GM19025 (cell line): Measurements from ENCODE around the gene DDO.

Experiments
- ATAC-seq: cut with Tn5 transposase; IDR thresholded peaks from one replicate; pipeline ENCODE4 v1.9.1; 2021; ENCODE audit warnings: mild to moderate bottlenecking, low read depth, moderate library complexity; ENCODE audit not compliant: unreplicated experiment

Gene DDO

DNA sequence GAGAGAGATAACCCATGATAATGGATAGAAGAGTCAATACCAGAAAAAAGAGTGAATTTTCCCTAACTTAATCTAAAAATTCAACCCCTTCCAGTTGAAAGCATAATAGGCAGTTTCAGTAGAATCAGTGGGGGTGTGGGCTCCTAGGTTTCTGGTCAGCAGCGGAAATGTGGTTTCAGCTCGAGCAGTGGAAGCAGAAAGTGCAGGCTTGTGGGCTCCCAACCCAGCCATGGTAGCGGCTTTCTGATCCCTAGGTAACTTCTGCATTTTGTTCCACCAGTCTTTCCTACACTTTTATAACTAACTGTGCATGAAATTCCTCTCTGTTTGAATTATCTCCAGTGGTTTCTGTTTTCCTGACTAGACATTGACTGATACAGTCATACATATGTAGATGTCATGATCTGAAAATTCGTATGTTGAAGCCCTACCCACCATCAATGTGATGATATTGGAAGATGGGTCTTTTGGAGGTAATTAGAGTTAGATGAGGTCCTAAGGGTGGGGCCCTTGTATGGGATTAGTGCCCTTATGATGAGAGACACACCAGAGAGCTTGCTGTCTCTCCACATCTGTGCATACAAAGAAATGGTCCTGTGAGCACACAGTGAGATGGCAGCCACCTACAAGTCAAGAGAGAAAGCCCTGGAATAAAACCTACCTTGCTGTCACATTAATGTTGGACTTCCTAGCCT, 6.5 kb upstream of the DDO start:
- ATAC-seq: no peak

DNA sequence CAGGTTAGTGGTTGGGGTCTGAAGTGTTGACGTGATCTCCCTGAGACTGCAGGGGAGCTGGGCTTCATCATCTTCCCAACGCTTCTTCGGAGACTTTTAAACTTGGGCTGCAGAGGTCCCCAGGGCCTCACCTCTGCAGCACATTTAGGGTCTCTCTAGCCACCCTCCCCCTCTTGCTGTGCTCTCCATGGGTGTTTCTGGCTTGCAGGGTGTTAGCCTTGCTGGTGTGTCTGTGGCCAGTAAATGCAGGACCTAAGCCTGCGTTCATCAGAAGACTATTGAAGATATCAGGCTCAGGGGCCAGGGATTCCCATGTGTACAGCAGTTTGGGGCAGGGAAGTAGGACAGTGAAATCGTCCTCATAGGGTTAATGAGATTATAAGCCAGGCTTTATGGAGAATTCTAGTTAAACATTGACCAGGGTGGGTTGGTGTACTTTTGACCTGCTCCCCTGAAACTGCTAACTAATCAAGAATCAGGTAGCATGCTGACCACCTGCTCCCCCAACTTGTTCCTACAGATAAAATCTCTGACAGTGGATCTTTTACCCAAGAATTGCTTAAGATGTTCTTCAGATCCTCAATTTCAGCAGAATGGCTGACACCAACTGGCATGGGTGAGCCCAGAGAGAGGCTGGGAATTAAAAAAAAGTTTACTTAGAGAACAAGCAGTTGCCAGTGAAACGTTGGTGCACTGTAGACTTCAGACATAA, 3.8 kb upstream of the DDO start:
- no peak for ATAC-seq

DNA sequence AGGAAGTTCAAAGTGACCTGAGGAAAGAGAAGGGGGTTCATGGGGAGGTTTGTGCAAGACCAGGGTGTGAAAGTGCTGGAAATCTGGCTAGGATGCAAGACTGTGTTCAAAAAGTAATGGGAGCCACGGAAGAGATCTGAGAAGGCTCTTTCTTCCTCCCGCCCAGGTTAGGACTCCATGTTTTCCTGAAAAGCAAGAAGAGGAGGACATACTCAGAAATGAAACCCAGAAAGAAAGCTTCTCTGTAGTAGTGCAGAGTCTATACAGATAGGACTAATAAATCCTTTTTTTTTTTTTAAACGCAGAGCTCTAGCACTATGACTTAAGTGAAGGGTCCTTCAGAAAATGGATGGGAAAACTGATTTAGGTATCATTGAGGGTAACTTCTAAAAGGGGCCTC, 3.2 kb upstream of the DDO start:
- ATAC-seq: no peak

DNA sequence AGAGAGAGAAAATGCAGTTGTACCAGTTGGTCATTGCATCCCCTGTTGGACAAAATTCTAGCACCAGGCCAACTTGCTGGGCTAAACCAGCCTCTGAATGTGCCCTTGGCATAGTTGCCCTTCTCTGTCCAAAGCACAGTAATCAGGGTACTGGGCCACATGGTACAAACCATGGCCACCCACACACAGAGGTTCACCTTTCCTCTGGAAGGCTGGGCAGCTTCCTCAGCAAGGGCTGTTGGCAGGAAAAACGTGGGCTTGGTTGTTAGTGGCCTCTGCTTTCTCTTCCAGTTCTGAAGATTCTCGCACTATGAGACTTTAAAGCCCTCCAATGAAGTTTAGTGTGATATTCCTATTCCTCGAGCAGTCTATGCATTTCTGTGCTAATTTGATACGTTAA, 706 bp downstream of the DDO start:
- no peak for ATAC-seq

DNA sequence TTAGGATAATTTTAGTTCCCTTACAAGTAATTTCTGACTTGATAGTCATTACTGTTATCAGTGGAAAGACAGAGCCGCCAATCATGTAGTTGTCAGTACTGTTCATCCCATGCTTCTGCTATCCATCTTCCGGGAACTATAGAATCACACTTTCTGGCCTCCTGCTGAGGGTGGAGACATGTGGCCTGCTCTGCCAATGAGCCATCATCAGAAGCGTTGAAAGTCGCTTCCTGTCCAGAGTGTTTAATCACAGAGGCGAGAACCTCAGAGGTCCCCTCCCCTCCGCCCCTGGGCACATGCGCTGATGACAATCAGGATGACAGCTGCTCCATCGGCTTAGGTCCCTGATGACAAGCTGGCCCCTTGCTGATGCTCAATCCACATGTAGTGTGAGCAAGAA, 3.0 kb downstream of the DDO start:
- ATAC-seq: no peak

DNA sequence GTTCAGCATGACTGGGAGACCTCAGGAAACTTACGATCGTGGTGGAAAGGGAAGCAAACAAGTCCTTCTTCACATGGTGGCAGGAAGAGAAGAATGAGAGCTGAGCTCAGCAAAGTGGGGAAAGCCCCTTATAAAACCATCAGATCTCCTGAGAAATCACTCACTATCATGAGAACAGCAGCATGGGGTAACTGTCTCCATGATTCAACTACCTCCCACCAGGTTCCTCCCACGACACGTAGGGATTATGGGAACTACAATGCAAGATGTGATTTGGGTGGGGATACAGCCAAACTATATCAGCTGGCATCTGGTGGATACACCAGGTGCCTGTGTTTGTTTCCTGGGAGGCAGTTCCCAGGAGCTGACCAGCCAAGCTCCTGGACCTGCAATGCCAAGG, 4.9 kb downstream of the DDO start:
- ATAC-seq: no peak

DNA sequence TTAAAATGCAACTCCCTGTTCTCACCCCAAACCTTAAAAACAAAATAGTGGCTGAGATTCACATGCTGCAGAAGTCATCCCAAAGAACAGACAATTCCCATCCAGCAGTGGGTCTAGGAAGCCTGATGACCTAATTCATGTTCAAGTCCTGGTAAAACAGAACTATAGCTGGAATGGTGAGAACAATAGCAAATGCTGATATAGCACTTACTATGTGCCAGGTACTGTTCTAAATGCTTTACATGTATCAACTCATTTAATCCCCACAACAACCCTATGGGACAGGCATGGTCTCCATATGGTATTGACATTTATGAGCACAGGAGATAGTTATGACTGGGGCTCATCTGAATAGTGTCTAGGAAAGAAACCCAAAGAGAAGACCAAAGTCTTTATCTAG, 5.6 kb downstream of the DDO start:
- no peak for ATAC-seq

DNA sequence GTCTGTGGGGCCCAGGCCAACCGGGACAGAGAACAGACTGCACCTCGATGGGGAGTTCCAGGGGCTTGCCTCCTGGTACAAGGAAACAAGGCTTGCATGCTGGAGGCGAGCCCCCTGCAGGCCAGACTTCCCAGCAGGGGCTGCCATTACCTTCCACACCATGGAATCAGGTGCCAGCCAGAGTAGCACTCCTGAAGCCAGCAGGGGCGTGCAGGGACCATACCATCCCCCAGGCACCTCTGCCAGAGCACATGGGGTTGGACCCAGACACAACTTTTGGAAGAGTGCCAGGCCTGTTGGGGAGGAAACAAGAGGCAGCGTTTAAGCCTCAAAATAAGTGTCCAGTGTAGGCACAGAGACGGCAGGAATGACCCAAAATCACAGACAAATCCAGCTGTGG, 6.5 kb downstream of the DDO start:
- ATAC-seq: no peak

DNA sequence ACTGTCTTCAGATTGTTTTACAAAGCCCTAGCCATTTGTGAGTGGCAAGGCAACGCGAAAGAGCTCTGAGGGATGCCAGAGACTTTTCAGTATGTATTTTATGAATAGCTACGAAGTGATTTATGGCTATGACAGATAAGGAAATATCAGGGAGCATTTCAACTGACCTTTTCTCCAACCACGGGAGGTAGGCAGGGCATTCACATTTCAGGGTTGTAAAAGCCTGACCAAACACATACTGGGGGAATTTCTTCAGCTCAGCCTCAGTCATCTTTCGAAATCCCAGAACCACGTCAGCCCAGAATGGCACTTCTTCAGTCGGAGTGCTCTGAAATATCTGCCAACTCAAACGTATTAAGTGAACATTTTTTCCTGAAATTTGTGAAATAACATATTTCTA, 10.8 kb downstream of the DDO start:
- ATAC-seq: no peak

DNA sequence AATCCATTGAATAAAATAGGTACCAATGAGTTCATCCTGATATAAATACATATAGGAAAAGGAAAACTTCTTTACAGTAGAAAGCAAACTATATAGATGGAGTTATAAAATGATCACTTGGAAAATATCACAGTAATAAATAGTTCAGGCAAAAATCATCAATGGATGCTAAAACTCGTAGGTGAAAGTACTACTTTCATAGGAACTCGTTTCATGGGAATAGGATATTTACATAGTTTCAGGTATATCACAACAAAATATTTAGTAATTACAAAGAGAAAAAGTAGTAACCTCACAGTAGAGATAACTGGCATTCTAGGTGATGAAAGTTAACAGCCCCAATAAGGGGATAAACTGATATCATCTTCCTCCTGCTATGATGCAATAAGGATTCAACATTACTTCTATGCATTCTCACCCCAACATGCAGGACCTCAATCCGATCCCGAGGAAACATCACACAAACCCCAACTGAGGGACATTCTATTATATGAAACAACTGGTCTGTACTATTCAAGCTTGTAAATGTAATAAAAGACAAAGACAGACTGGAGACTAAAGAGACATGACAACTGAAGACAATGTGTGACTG, 13.7 kb downstream of the DDO start:
- no peak for ATAC-seq

DNA sequence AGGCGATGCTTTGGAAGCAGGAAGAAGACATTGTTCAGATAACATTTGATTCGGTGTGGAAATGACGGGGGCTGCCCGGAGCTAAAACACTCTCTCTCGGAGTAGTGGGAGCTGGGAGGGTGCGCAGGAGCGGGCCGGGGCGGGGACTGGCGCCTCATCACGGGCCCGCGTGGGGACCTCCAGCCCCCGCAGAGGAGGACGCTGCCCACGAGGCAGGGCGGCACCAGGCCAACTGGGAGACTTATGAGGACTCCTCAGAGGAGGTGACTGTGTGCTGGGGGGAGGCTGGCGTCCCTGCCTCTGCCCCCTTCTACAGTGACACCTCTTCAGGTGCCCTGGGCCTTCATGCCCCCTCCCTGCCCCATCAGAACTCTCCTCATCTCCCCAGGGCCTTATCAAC, 15.2 kb downstream of the DDO start:
- no peak for ATAC-seq

DNA sequence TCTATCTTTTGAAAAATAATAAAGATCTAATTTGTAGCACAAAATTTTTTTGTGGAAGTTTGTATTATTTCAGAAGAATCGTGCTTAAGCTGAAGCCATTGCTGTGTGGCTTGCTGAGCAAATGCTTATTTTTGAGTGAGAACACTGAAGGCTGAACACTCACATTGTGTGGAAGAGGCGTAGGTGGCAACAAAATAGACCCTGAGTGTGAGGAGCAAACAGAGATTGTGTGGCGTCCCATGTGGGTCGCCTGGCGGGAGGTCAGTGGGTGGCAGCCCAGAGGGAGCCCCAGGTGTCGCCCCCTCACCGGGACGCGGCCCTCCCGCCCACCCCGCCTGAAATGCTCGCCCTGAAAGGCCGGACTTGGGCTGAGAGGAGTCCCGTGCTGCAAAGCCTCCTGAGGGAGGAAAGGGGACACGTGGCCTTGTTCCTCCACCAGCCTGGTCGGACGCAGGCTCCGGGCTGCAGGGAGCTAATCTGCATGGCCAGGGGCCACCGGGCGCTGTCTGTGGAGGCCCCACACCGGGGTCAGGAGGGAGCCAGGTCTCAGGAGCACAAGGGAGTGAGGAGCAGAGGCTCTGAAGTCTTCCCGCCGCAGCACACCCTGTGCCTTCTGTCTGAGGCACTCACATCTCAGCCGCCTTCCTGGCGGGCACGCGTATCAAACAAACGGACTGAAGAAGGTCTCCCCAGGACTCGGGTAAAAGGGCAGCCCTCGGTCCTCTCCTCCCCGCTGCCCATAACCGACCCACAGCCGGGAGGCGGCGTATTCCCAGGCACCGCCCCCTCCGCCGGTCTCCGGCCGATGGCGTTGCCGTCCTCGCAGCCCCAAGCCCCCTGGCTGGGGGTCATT, 15.9 kb downstream of the DDO start:
- no peak for ATAC-seq

DNA sequence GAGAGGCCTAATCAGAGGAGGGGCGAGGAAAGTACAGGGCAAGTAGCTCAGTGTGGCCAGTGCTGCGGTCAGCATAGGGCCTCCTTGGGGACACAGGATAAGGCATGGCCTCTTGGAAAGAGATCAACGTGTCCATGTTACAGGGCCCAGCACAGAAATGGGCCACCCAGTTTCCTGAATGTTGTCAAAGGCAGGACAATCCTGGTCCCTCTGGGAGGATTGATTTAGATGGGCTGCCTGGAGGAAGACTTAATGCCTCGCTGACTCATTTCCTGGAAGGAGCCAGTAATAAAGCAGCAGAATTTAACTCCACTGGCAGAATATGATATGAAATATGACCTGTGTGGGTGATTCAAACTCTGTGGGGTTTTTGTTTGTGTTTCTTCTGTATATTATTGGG, 16.6 kb downstream of the DDO start:
- no peak for ATAC-seq

DNA sequence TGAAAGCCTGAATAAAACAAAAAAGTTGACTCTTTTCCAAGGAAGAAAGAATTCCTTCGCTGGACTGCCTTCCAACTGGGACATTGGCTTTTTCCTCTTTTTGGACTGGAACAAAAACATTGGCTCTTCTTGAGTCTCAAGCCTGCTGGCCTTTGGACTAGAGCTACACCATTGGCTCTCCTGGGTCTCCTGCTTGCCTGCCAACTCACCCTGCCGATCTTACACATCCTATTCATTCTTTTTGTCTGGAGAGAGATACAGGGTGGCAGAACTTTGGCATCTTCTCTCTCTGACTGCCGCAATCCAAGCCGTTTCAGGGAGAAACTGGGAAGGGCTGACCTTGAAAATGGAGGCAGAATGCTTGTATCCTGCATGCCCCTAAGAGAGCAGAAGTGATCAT, 20.2 kb downstream of the DDO start:
- no peak for ATAC-seq

DNA sequence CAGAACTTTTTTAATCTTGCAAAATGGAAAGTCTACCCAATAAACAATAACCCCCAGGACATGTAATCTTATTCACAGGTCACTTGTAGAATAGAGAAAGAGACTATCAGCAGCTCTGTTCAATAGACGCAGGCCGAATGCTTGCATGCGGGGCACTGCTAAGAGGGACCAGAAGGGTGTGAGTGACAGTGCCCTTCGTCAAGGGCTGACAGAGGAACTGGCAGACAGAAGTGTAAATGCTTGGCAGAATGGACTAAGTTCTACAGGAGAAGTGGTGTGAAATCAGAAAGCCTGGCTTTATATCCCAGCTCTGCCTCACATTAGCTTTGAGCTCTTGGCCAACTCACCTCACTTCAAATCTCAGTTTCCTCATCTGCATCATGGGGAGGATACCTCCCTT, 21.0 kb downstream of the DDO start:
- no peak for ATAC-seq

DNA sequence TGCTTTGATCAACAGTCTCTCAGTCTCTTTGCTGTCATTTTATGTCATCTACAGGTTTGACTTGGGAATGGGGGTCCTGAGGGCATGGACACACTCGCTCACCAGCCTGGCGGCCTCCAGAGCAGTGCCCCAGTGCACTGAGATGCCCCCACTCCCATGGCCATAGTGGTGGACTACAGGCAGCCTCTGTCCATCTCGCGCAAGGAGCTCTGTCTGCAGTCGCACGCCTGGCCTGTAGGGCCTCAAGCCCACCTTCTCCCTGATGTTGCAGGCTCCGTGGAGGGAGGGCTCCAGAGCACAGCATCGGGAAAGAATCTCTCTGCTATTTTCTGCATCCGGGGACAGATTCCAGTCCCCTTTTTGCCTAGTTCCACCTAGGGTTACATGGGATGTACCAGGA, 22.6 kb downstream of the DDO start:
- ATAC-seq: no peak

DNA sequence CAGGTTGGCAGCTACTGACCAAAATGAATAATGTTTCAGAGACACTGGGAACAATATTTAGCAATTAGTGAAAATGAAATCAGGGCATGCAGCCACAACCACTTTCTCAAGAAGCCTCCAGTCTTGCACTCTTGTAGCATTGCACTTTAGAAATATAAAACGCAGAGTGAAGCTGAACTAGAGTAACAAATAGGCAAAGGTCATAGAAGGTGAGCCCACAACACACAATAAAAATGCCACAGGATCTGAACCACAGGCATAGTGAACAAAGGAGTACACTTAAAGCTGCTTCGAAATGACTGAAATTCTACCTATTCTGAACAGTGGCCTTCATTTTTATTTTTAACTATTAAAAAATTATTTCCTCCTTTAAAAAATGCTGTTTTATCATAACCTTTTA, 25.0 kb downstream of the DDO start:
- ATAC-seq: no peak

DNA sequence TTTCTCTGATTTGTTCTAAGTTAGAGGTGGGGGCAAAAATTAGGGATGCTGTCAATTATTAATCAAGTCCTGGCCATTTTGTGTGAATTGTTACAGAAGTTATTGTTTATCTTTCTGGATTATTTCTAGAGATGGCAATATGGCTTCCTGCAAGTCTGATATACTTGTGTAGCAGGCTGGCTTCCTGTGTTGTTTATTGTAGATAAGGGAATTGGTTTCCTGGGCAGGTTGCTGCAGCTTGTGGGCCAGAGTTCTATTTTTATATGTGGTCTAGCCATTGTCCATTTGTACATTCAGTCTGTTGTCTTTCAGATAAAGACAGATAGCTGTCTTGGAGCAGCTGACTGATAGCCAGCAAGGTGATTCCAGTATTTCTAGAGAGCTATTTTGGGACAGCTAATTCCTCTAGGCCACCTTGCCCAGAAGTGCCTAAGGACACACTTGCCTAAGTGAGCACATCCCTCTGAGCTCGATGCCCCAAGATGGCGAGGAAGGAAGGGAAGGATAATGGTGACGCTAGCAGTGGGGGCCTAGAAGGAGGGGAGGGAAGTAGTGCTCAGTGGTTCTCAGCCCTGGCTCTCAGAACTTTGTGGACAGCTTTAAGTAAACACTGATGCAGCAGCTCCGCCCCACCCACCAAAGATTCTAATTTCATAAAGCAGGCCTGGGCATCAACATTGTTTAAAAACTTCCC, 25.5 kb downstream of the DDO start:
- ATAC-seq: no peak

DNA sequence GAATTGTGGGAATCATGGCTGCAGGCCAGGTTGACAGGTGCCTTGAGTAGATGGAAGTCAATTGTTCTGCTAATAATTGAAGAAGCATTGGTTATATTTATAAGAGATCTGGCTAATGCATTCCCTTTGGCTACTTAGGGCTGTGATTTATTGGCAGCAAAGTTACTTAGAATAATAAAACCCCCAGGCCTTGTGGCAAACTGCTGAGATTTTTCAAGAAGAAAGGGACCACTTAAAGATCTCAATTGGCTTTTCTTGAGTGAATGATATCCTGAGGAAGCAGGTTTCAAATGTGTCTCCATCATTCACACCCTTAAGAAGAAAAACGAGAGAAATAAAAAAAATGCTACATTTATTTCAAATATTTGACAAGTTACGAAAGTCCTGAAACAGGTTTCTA, 27.4 kb downstream of the DDO start:
- no peak for ATAC-seq

DNA sequence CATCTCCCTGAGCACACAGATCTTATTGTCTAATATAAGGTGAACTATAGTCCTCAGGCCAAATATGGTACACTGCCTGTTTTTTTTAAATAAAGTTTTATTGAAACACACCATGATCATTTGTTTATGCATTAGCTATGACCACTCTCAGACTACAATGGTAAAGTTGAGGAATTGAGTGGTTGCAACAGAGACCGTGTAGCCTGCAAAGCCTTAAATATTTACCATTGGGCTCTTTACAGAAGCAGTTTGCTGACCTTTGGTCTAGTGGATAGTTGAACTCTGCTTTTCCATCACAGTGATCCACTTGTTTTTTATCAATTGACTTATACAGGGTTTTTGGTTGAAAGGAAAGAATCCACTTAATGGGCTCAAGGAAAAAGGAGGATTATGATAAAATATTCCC, 29.9 kb downstream of the DDO start:
- ATAC-seq: no peak

DNA sequence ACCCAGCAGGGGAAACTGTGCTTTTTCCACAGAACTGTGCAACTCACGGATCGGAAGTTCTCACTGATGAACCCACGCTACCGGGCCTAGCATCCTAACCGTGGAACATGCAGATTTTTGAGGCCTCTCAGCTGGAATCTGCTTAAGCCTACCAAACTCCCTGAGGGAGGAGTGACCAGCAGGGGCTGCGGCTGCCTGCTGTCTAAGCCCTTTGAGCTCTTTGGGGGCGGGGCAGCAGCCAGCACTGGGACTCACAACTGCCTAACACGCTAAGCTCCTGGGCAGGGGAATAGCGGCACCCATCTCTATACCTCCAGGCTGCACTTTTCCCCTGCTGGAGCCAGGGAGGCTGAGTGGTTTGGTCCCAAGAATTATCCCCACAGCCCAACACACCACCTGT, 36.8 kb downstream of the DDO start:
- ATAC-seq: no peak
